HEK293T (cell line): Measurements from ENCODE around the gene ALDOA.

Experiments used
- CTCF ChIA-PET: fragments of 350-600 bp; formaldehyde crosslinking; extraction: SDS; loops from one replicate; lab custom pipeline; 2021; ENCODE audit warnings: antibody characterized with exemption, inconsistent platforms; lab: Yijun Ruan, JAX
- POLR2A ChIA-PET: fragments of 350-600 bp; formaldehyde crosslinking; extraction: SDS; loops from one replicate; lab custom pipeline; 2020; ENCODE audit warnings: antibody characterized with exemption, inconsistent platforms; lab: Yijun Ruan, JAX
- DNase-seq: peaks from one replicate; pipeline ENCODE4 v3.0.0; 2012; ENCODE audit warnings: mixed read lengths; ENCODE audit errors: extremely low spot score
- ARNT ChIP-seq: fragments of 450-650 bp; IDR thresholded peaks from 2 replicates; pipeline ENCODE4 v1.6.1; 2017; ENCODE audit warnings: mild to moderate bottlenecking
- BHLHE40 ChIP-seq: fragments of 450-650 bp; IDR thresholded peaks from 2 replicates; pipeline ENCODE4 v1.6.1; 2016; ENCODE audit warnings: mild to moderate bottlenecking, moderate library complexity, borderline replicate concordance
- CTBP1 ChIP-seq: fragments of 450-650 bp; IDR thresholded peaks from 2 replicates; pipeline ENCODE4 v1.6.1; 2016; ENCODE audit warnings: borderline replicate concordance
- ELF4 ChIP-seq: fragments of 450-650 bp; IDR thresholded peaks from 2 replicates; pipeline ENCODE4 v1.6.1; 2017; ENCODE audit warnings: antibody characterized with exemption
- FOXA1 ChIP-seq: fragments of 450-650 bp; IDR thresholded peaks from 2 replicates; pipeline ENCODE4 v1.6.1; 2016; ENCODE audit warnings: mild to moderate bottlenecking
- FOXK2 ChIP-seq: fragments of 450-650 bp; IDR thresholded peaks from 2 replicates; pipeline ENCODE4 v1.6.1; 2016; ENCODE audit warnings: mild to moderate bottlenecking
- FOXM1 ChIP-seq: fragments of 450-650 bp; IDR thresholded peaks from 2 replicates; pipeline ENCODE4 v1.6.1; 2017; ENCODE audit warnings: mild to moderate bottlenecking, borderline replicate concordance
- HDGF ChIP-seq: fragments of 450-650 bp; IDR thresholded peaks from 2 replicates; pipeline ENCODE4 v1.6.1; 2017; ENCODE audit warnings: antibody characterized with exemption, borderline replicate concordance
- L3MBTL2 ChIP-seq: fragments of 450-650 bp; conservative IDR thresholded peaks from 2 replicates; pipeline ENCODE4 v1.6.1; 2016; ENCODE audit warnings: mild to moderate bottlenecking
- LEF1 ChIP-seq: fragments of 450-650 bp; IDR thresholded peaks from 2 replicates; pipeline ENCODE4 v1.6.1; 2017; ENCODE audit warnings: mild to moderate bottlenecking, borderline replicate concordance
- NFRKB ChIP-seq: fragments of 450-650 bp; IDR thresholded peaks from 2 replicates; pipeline ENCODE4 v1.6.1; 2016; ENCODE audit warnings: mild to moderate bottlenecking, moderate library complexity
- SP1 ChIP-seq: fragments of 450-650 bp; IDR thresholded peaks from 2 replicates; pipeline ENCODE4 v1.6.1; 2017
- SUZ12 ChIP-seq: fragments of 450-650 bp; IDR thresholded peaks from 2 replicates; pipeline ENCODE4 v1.6.1; 2016; ENCODE audit warnings: mild to moderate bottlenecking
- TARDBP ChIP-seq: fragments of 450-650 bp; IDR thresholded peaks from 2 replicates; pipeline ENCODE4 v1.6.1; 2016
- ZNF384 ChIP-seq: fragments of 450-650 bp; IDR thresholded peaks from 2 replicates; pipeline ENCODE4 v1.6.1; 2016
- TF ChIP-seq, protein P1 (sequence below): fragments of 450-650 bp; IDR thresholded peaks from 2 replicates; pipeline ENCODE4 v1.6.1; 2016

Gene ALDOA

DNA sequence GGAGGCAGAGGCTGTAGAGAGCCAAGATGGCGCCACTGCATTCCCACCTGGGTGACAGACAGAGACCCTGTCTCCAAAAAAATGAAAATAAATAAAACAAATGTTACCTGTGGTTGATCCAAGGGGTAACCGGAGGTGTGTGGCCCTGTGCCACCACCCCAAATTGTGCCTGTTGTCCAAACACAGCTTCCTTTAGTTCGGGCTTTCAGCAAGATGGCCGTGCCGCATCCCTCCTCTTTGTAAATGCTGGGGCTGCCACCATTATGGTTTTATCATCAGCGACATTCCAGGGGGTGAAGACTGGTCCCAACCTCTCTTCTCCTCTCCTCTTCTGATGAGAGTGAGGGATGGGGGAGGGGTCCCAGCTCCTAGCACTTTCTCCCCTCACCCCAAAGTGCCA, 42.7 kb upstream of the ALDOA start, which contains the start of gene C16orf92:
Gene C16orf92 (plus strand): TSS at position 312 of the 400 bp plus-strand sequence. CDS start 143 bp downstream, outside the sequence.
- TF ChIP-seq LEF1 = no peak
- TF ChIP-seq FOXK2 = no peak
- no peak for TF ChIP-seq SP1
- no peak for TF ChIP-seq FOXM1
- DNase-seq = no peak
- CTCF ChIA-PET = interaction anchor here (1.2 to 1.5 kb wide), 2 partner anchors 9 to 175 kb away, joined by 3 to 10 read pairs; partner anchors contain the start of gene TLCD3B
- POLR2A ChIA-PET = interaction anchor here (0.9 to 1.0 kb wide), 3 partner anchors 28 to 207 kb away, joined by 3 to 4 read pairs (median 3); partner anchors contain the start of genes HIRIP3, PAGR1 and TMEM219

DNA sequence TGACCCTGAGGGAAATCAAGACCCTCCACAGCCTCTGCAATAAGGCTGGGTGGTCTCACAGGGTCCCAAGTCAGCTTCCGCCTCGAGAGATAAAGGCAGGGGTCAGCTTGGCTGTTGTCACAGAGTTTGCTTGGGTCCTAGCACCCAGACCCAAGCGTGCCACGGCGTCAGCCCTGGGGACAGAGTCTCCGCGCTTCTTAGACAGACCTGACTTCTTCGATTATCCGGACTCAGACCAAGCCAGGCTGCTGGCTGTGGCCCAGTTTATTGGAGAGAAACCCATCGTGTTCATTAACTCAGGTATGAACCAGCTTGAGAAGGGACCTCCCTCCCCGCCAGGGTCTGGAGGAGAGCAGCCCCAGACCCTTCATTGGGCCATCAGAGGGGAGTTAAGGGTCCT, 42.0 kb upstream of the ALDOA start:
- CTCF ChIA-PET = interaction anchor here (1.0 to 1.5 kb wide), 2 partner anchors 8 to 954 kb away, joined by 3 to 10 read pairs; partner anchors contain the start of gene TLCD3B
- no peak for TF ChIP-seq TARDBP
- TF ChIP-seq HDGF = no peak
- no peak for TF ChIP-seq FOXK2
- TF ChIP-seq FOXA1 = no peak
- no peak for TF ChIP-seq ARNT
- TF ChIP-seq LEF1 = no peak
- TF ChIP-seq ZNF384 = no peak
- TF ChIP-seq BHLHE40 = no peak
- TF ChIP-seq SP1 = no peak
- TF ChIP-seq L3MBTL2 = no peak
- TF ChIP-seq FOXM1 = no peak
- TF ChIP-seq CTBP1 = no peak
- TF ChIP-seq ELF4 = no peak
- TF ChIP-seq, protein P1, sequence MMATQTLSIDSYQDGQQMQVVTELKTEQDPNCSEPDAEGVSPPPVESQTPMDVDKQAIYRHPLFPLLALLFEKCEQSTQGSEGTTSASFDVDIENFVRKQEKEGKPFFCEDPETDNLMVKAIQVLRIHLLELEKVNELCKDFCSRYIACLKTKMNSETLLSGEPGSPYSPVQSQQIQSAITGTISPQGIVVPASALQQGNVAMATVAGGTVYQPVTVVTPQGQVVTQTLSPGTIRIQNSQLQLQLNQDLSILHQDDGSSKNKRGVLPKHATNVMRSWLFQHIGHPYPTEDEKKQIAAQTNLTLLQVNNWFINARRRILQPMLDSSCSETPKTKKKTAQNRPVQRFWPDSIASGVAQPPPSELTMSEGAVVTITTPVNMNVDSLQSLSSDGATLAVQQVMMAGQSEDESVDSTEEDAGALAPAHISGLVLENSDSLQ = no peak
- TF ChIP-seq NFRKB = no peak
- no peak for TF ChIP-seq SUZ12
- POLR2A ChIA-PET = interaction anchor here (0.9 to 1.0 kb wide), 3 partner anchors 29 to 208 kb away, joined by 3 to 4 read pairs (median 3); partner anchors contain the start of genes HIRIP3, PAGR1 and TMEM219
- DNase-seq = no peak

DNA sequence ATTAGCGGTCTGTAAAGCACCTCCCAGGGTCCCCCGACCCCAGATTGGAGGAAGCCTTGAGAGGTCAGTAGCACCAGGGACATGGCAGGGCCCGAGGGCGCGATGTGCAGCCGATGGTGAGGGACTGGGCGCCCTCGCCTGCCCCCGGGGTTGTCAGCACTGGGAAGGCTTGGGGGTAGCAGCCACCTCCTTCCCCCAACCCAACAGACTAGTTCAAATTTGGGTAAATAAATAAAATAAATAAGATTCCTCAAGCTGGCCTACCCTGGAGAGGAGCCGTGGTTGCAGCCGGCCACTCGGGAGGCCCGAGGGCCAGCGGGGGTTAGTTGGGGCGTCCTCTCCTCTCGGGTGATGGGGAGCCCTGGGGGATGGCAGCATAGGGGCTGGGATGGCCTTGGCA, 41.1 kb upstream of the ALDOA start:
- POLR2A ChIA-PET = no interaction called here
- CTCF ChIA-PET = interaction anchor here (0.6 kb wide), 1 partner anchor 268 kb away, joined by 3 read pairs; no protein-coding TSS in a partner anchor
- no peak for DNase-seq
- TF ChIP-seq, protein P1 = no peak
- TF ChIP-seq NFRKB (no peak), ELF4 (no peak), FOXM1 (no peak), FOXK2 (no peak), L3MBTL2 (no peak), SP1 (no peak)

DNA sequence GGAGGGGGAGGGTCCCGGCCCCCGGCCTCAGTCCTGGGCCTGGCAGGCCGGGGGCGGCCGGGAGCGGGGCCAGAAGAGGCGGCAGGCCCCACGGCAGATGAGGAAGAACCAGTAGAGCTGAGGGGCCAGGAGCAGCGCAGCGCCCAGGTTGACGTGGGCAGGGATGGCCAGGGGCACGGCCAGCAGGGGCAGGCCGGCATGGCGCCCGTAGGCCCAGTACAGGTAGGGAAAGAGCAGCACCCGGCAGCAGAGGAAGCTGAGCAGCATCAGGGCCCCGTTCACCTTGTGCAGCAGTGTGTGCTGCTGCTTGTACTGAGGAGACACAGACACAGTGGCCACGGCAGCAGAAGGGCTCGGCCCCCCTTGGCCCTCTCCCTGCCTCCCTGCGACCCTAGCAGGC, 40.4 kb upstream of the ALDOA start:
- ChIA-PET CTCF (interaction anchor here (0.6 to 0.7 kb wide), 2 partner anchors 125 to 268 kb away, joined by 3 read pairs; partner anchors contain the start of gene ASPHD1), POLR2A (no interaction called here)
- no peak for DNase-seq
- no peak for TF ChIP-seq LEF1
- TF ChIP-seq FOXA1 = no peak
- no peak for TF ChIP-seq NFRKB
- no peak for TF ChIP-seq BHLHE40
- no peak for TF ChIP-seq FOXK2
- no peak for TF ChIP-seq SUZ12
- no peak for TF ChIP-seq FOXM1
- TF ChIP-seq ARNT = no peak
- no peak for TF ChIP-seq SP1
- no peak for TF ChIP-seq HDGF

DNA sequence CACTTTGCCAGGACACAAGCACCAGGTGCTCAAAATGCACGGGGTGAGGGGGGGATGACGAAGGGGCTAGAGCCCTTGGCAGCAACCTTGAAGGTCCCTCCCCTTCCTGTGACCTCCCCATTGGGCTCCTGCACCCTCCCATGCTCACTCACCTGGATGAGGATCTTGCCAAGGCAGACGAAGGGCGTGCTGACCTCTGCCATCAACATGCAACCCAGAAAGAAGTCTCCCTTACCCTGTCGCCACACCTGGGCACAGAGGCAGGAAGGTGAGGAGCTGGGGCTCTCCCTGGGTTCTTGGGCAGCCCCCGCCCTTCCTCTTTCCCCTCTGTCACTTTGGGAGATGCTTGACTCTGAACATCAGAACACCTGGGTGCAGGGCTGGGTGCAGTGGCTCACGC, 40.0 kb upstream of the ALDOA start:
- CTCF ChIA-PET = interaction anchor here (0.7 kb wide), 1 partner anchor 126 kb away, joined by 3 read pairs; the partner anchor contains the start of gene ASPHD1
- POLR2A ChIA-PET = no interaction called here
- TF ChIP-seq ARNT = no peak
- DNase-seq = no peak

DNA sequence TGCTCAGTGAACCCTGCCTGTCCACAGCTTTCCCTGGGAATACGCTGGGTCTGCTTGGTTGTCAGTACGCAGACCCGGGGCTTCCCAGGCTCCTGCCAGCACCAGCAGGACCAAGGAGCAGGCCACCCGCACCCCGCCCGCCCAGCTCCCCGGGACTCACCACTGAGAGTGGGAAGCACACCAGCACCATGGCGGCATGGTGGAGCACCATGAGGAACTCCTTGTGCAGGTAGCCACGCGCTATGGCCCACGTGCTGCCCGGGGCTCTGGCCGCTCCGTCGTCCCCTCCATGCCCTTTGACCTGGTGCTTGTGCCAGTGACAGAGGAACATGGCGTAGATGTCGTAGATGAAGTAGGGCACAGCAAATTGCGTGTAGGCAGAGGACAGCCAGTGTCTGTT, 39.1 kb upstream of the ALDOA start:
- TF ChIP-seq HDGF (no peak), FOXM1 (no peak), NFRKB (no peak), SUZ12 (no peak), ARNT (no peak), CTBP1 (no peak), LEF1 (no peak), TARDBP (no peak), FOXK2 (no peak), L3MBTL2 (no peak), FOXA1 (no peak), ELF4 (no peak), BHLHE40 (no peak), SP1 (no peak)
- TF ChIP-seq, protein P1 = no peak
- CTCF ChIA-PET = interaction anchor here (0.6 kb wide), 1 partner anchor 908 kb away, joined by 3 read pairs; no protein-coding TSS in a partner anchor
- POLR2A ChIA-PET = no interaction called here
- DNase-seq = no peak
